ENCODE data around the gene PRKG1.

The PRKG1 gene

DNA sequence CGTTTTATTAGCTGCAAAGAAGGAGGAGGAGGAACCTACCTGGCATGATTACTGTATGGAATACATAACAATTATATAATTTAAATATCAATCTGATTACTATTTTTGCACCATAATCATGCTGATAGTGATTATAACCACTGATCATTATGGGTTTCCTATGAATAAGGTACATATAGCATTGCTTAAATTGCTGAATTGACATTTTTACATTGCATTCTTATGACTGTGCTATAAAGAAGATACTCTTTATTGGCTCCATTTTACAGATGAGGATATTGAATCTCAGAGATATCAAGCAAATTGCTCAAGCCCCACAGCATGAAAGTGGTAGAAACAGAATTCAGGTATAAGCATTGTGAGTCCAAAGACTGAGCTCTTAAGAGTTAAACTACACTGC is 1262.9 kb downstream of the PRKG1 start:
- Histone ChIP-seq H3K4me3 (ENCODE audit: low read length in 2 of 2) (no peak overlapping the region), H3K9ac (ENCODE audit: low read depth, low read length, poor library complexity) (no peak overlapping the region), H2BK5ac (ENCODE audit: low read length) (no peak overlapping the region), H3K18ac (ENCODE audit: low read length) (no peak overlapping the region), H2AFZ (ENCODE audit: low read length) (no peak overlapping the region), H3K4me1 (ENCODE audit: control insufficient read depth in 2 of 2, insufficient read depth in 1 of 2, low read depth in 1 of 2, low read length in 2 of 2) (peaks cover 0 to 7% of the 10 kb centered on the region in 2 donors), H4K91ac (ENCODE audit: low read depth, low read length, poor library complexity) (no peak overlapping the region), H2AK5ac (ENCODE audit: low read depth, low read length) (no peak overlapping the region), H3K4ac (ENCODE audit: low read length) (no peak overlapping the region), H3K36me3 (replicated peaks in 1 of 2; ENCODE audit: control insufficient read depth in 2 of 2, insufficient read depth in 2 of 2, low read length in 2 of 2) (no peaks in the 10 kb centered on the region), H4K8ac (ENCODE audit: low read depth, low read length) (no peak overlapping the region), H2BK15ac (ENCODE audit: low read length) (no peak overlapping the region), H3K27ac (replicated peaks; ENCODE audit: low read length) (no peak overlapping the region), H3K27me3 (ENCODE audit: control insufficient read depth in 3 of 3, insufficient read depth in 3 of 3, low read depth in 1 of 3, low read length in 3 of 3) (no peaks in the 10 kb centered on the region), H3K79me1 (ENCODE audit: low read depth, low read length) (no peaks in the 10 kb centered on the region), H3K23ac (ENCODE audit: low read depth, low read length, poor library complexity) (no peak overlapping the region), H2BK120ac (ENCODE audit: low read depth, low read length) (no peak overlapping the region), H2BK12ac (ENCODE audit: low read length) (no peak overlapping the region), H3K4me2 (ENCODE audit: insufficient read depth, low read length, poor library complexity, severe bottlenecking) (no peak overlapping the region), H3K9me3 (replicated peaks in 1 of 2; ENCODE audit: control insufficient read depth in 2 of 2, insufficient read depth in 1 of 2, low read depth in 1 of 2, low read length in 2 of 2) (no peaks in the 10 kb centered on the region), H3K14ac (ENCODE audit: low read length) (no peak overlapping the region)
- WGBS, 2 donors (ENCODE audit: extremely low coverage in 2 of 2, insufficient read length in 2 of 2, insufficient replicate concordance in 1 of 2): no CpG with 5 or more reads among the region's 1 CpG
- no peak for DNase-seq (ENCODE audit: low spot score)

DNA sequence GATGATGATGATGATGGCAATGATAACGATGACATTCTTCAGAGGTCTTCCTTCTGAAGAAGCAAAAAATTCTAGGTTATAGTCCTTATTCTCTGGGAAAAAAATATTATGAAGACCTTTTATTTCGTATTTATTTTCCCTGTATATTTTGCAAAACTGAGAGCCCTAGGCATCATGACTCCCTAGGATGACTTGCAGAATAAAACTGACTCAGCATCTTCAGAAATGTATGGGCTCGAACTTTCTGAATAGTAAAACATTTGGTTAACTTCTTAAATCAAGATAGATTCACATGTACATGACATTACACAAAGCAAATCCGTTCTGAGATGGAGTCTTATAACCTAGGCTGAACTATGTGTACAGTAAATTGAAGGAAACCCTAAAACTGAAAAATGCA is 1269.2 kb downstream of the PRKG1 start:
- Histone ChIP-seq H3K14ac (ENCODE audit: low read length) (no peak overlapping the region), H3K23ac (ENCODE audit: low read depth, low read length, poor library complexity) (no peak overlapping the region), H4K91ac (ENCODE audit: low read depth, low read length, poor library complexity) (no peak overlapping the region), H3K9ac (ENCODE audit: low read depth, low read length, poor library complexity) (no peak overlapping the region), H2BK12ac (ENCODE audit: low read length) (no peak overlapping the region), H3K4me3 (ENCODE audit: low read length in 2 of 2) (no peak overlapping the region), H3K18ac (ENCODE audit: low read length) (no peak overlapping the region), H2AFZ (ENCODE audit: low read length) (no peak overlapping the region), H3K27ac (replicated peaks; ENCODE audit: low read length) (no peak overlapping the region), H3K4ac (ENCODE audit: low read length) (no peak overlapping the region), H2BK15ac (ENCODE audit: low read length) (no peak overlapping the region), H2AK5ac (ENCODE audit: low read depth, low read length) (no peak overlapping the region), H3K36me3 (replicated peaks in 1 of 2; ENCODE audit: control insufficient read depth in 2 of 2, insufficient read depth in 2 of 2, low read length in 2 of 2) (no peaks in the 10 kb centered on the region), H2BK5ac (ENCODE audit: low read length) (no peak overlapping the region), H3K4me2 (ENCODE audit: insufficient read depth, low read length, poor library complexity, severe bottlenecking) (no peak overlapping the region), H2BK120ac (ENCODE audit: low read depth, low read length) (no peak overlapping the region), H4K8ac (ENCODE audit: low read depth, low read length) (no peak overlapping the region), H3K9me3 (replicated peaks in 1 of 2; ENCODE audit: control insufficient read depth in 2 of 2, insufficient read depth in 1 of 2, low read depth in 1 of 2, low read length in 2 of 2) (no peaks in the 10 kb centered on the region), H3K4me1 (ENCODE audit: control insufficient read depth in 2 of 2, insufficient read depth in 1 of 2, low read depth in 1 of 2, low read length in 2 of 2) (no peaks in the 10 kb centered on the region), H3K79me1 (ENCODE audit: low read depth, low read length) (no peaks in the 10 kb centered on the region), H3K27me3 (ENCODE audit: control insufficient read depth in 3 of 3, insufficient read depth in 3 of 3, low read depth in 1 of 3, low read length in 3 of 3) (no peaks in the 10 kb centered on the region)
- WGBS, 2 donors (ENCODE audit: extremely low coverage in 2 of 2, insufficient read length in 2 of 2, insufficient replicate concordance in 1 of 2): no CpG with 5 or more reads among the region's 4 CpGs
- DNase-seq (ENCODE audit: low spot score): no peak

DNA sequence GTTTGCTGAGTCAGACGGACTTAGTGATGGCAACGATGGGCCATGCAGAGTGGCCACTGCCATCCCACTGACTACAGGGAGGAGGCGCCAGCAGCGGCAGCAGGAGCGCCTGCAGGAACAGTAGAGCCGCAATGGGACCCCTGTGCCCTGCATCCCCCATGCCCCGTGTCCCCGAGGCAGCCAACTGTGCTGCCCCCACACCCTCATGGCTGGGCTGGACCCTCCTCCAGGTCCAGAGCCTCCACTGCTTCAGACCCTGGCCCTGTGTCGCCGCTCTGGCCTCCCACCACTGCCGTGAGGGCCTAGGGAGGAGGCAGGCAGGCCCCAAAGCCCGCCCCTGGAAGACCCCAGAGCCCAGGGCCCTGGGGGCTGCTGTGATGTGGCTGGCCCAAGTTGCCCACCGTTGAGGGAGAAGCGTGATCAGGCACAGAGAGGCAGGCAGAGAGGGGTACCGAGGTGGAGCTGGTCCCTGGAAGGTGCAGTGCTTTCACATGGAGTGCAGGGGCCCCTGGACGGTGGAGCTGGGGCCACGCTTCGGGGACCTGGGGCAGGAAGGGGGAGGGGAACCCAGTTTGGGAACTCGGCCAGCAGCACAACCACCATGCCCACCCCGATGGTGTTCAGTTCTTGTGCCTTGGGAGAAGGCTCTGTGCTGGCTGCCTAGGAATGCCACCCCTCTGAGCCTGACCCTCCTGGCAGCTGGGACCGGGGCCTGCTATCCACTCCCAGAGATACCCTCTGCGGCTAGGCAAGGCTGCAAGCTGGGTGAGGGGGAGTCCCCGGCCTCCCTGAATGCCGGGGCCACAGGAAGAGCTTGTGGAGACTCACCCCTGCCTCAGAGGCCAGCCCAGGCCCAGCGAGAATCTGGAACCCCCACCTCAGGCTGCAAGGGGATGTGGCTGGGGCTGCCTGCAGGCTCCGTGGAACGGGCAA is 1272.4 kb downstream of the PRKG1 start:
- H4K8ac ChIP-seq (ENCODE audit: low read depth, low read length): peak overlapping the region; percentile 6
- H3K4ac ChIP-seq (ENCODE audit: low read length): no peak overlapping the region
- peak overlapping the region; percentile 70 for H3K9ac ChIP-seq (ENCODE audit: low read depth, low read length, poor library complexity)
- H2AK5ac ChIP-seq (ENCODE audit: low read depth, low read length): no peak overlapping the region
- no peaks in the 10 kb centered on the region for H3K79me1 ChIP-seq (ENCODE audit: low read depth, low read length)
- peak overlapping the region; percentile 47 for H3K14ac ChIP-seq (ENCODE audit: low read length)
- DNase-seq (ENCODE audit: low spot score): no peak
- H3K9me3 ChIP-seq (replicated peaks in 1 of 2; ENCODE audit: control insufficient read depth in 2 of 2, insufficient read depth in 1 of 2, low read depth in 1 of 2, low read length in 2 of 2): no peaks in the 10 kb centered on the region
- H2BK120ac ChIP-seq (ENCODE audit: low read depth, low read length): no peak overlapping the region
- peak overlapping the region; percentile 48 for H3K18ac ChIP-seq (ENCODE audit: low read length)
- no peak overlapping the region for H4K91ac ChIP-seq (ENCODE audit: low read depth, low read length, poor library complexity)
- H3K27ac ChIP-seq (replicated peaks; ENCODE audit: low read length): no peak overlapping the region
- no CpG with 5 or more reads among the region's 27 CpGs for WGBS, 2 donors (ENCODE audit: extremely low coverage in 2 of 2, insufficient read length in 2 of 2, insufficient replicate concordance in 1 of 2)
- peak overlapping the region; percentile 58 for H2BK12ac ChIP-seq (ENCODE audit: low read length)
- H3K4me2 ChIP-seq (ENCODE audit: insufficient read depth, low read length, poor library complexity, severe bottlenecking): no peak overlapping the region
- H3K27me3 ChIP-seq (ENCODE audit: control insufficient read depth in 3 of 3, insufficient read depth in 3 of 3, low read depth in 1 of 3, low read length in 3 of 3): no peaks in the 10 kb centered on the region
- no peak overlapping the region for H2BK15ac ChIP-seq (ENCODE audit: low read length)
- H2AFZ ChIP-seq (ENCODE audit: low read length): no peak overlapping the region
- no peak overlapping the region for H3K23ac ChIP-seq (ENCODE audit: low read depth, low read length, poor library complexity)
- peak overlapping the region; percentile 53 for H2BK5ac ChIP-seq (ENCODE audit: low read length)
- H3K36me3 ChIP-seq (replicated peaks in 1 of 2; ENCODE audit: control insufficient read depth in 2 of 2, insufficient read depth in 2 of 2, low read length in 2 of 2): no peaks in the 10 kb centered on the region
- no peaks in the 10 kb centered on the region for H3K4me1 ChIP-seq (ENCODE audit: control insufficient read depth in 2 of 2, insufficient read depth in 1 of 2, low read depth in 1 of 2, low read length in 2 of 2)
- no peak overlapping the region for H3K4me3 ChIP-seq (ENCODE audit: low read length in 2 of 2)

DNA sequence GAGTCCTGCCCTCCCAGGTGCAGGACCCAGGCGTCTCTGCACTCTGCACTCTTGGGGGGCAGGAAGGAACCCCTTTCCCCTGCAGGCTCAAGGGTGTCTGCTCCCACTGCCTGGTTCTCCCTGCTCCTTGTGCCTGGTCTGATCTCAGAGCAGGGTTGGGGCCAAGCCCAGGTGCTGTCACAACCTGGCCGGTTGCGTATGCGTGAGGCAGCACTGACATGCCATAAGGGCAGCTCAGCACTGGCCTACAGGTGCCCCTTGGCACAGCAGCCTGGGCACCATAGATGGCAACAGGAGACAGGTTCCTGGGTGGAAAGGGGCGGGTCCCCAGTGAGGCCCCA is 1273.0 kb downstream of the PRKG1 start:
- H3K36me3 ChIP-seq (replicated peaks in 1 of 2; ENCODE audit: control insufficient read depth in 2 of 2, insufficient read depth in 2 of 2, low read length in 2 of 2): no peaks in the 10 kb centered on the region
- H2BK12ac ChIP-seq (ENCODE audit: low read length): no peak overlapping the region
- H2BK15ac ChIP-seq (ENCODE audit: low read length): no peak overlapping the region
- H3K79me1 ChIP-seq (ENCODE audit: low read depth, low read length): no peaks in the 10 kb centered on the region
- no peak overlapping the region for H3K9ac ChIP-seq (ENCODE audit: low read depth, low read length, poor library complexity)
- H2AK5ac ChIP-seq (ENCODE audit: low read depth, low read length): no peak overlapping the region
- DNase-seq (ENCODE audit: low spot score): no peak
- no peak overlapping the region for H3K4me3 ChIP-seq (ENCODE audit: low read length in 2 of 2)
- peak overlapping the region; percentile 14 for H3K14ac ChIP-seq (ENCODE audit: low read length)
- no peaks in the 10 kb centered on the region for H3K4me1 ChIP-seq (ENCODE audit: control insufficient read depth in 2 of 2, insufficient read depth in 1 of 2, low read depth in 1 of 2, low read length in 2 of 2)
- no peak overlapping the region for H2AFZ ChIP-seq (ENCODE audit: low read length)
- H3K23ac ChIP-seq (ENCODE audit: low read depth, low read length, poor library complexity): no peak overlapping the region
- H3K27ac ChIP-seq (replicated peaks; ENCODE audit: low read length): no peak overlapping the region
- H3K4ac ChIP-seq (ENCODE audit: low read length): no peak overlapping the region
- no peaks in the 10 kb centered on the region for H3K9me3 ChIP-seq (replicated peaks in 1 of 2; ENCODE audit: control insufficient read depth in 2 of 2, insufficient read depth in 1 of 2, low read depth in 1 of 2, low read length in 2 of 2)
- peak overlapping the region; percentile 53 for H2BK5ac ChIP-seq (ENCODE audit: low read length)
- H4K8ac ChIP-seq (ENCODE audit: low read depth, low read length): peak overlapping the region; percentile 50
- no peaks in the 10 kb centered on the region for H3K27me3 ChIP-seq (ENCODE audit: control insufficient read depth in 3 of 3, insufficient read depth in 3 of 3, low read depth in 1 of 3, low read length in 3 of 3)
- no peak overlapping the region for H3K4me2 ChIP-seq (ENCODE audit: insufficient read depth, low read length, poor library complexity, severe bottlenecking)
- no peak overlapping the region for H2BK120ac ChIP-seq (ENCODE audit: low read depth, low read length)
- H4K91ac ChIP-seq (ENCODE audit: low read depth, low read length, poor library complexity): no peak overlapping the region
- H3K18ac ChIP-seq (ENCODE audit: low read length): peak overlapping the region; percentile 7
- WGBS, 2 donors (ENCODE audit: extremely low coverage in 2 of 2, insufficient read length in 2 of 2, insufficient replicate concordance in 1 of 2): no CpG with 5 or more reads among the region's 5 CpGs
